Upper lobe of left lung (tissue), 6 donors: ENCODE measurements around the gene LRP1B. TPM values are rescaled to one million over a fixed set of nuclear protein-coding genes. Genes with fewer than 3 reads are reported as not detected.

Experiments
- ATAC-seq, 2 donors: fragments of 200-7000 bp; cut with Tn5 transposase; one replicate each; pipeline ENCODE4 v1.9.1; 2022; ENCODE audit warnings: mild to moderate bottlenecking in 2 of 2, moderate library complexity in 2 of 2; ENCODE audit not compliant: low FRiP score in 2 of 2
- DNase-seq, 2 donors: peaks; one replicate each; pipeline ENCODE4 v3.0.0-alpha.2; 2019 to 2020
- H3K27ac ChIP-seq, 4 donors: fragments of 200-600 bp; sonication (generic); one replicate each; pipeline ENCODE4 v1.5.1; 2016 to 2019
- H3K27me3 ChIP-seq, 4 donors: fragments of 200-600 bp; sonication (generic); one replicate each; pipeline ENCODE4 v1.5.1; 2017 to 2019
- H3K36me3 ChIP-seq, 4 donors: fragments of 200-600 bp; sonication (generic); one replicate each; pipeline ENCODE4 v1.5.1; 2016 to 2019
- H3K4me1 ChIP-seq, 4 donors: fragments of 200-600 bp; sonication (generic); one replicate each; pipeline ENCODE4 v1.5.1; 2018 to 2019
- H3K4me3 ChIP-seq, 4 donors: fragments of 200-600 bp; sonication (generic); one replicate each; pipeline ENCODE4 v1.5.1; 2017 to 2019; ENCODE audit warnings: mild to moderate bottlenecking in 2 of 4, moderate library complexity in 1 of 4
- H3K9me3 ChIP-seq, 4 donors: fragments of 200-600 bp; sonication (generic); one replicate each; pipeline ENCODE4 v1.5.1; 2018 to 2019
- CTCF ChIP-seq, 6 experiments: fragments of 450-650 bp in 4 of 6; fragments of 200-600 bp in 2 of 6; sonication (generic) in 2 of 6; IDR thresholded peaks; one replicate each; pipeline ENCODE4 v1.5.1; 2016 to 2019; ENCODE audit warnings: antibody characterized with exemption in 6 of 6
- EP300 ChIP-seq, 4 donors: sonication (generic); formaldehyde crosslinking; IDR thresholded peaks; one replicate each; pipeline ENCODE4 v1.5.1; 2017; ENCODE audit warnings: antibody characterized with exemption in 4 of 4, control low read depth in 2 of 4
- POLR2A ChIP-seq, 4 donors: fragments of 450-650 bp; IDR thresholded peaks; one replicate each; pipeline ENCODE4 v1.5.1; 2016 to 2017; ENCODE audit warnings: antibody characterized with exemption in 4 of 4, mild to moderate bottlenecking in 2 of 4
- POLR2AphosphoS5 ChIP-seq, 2 donors: sonication (generic); formaldehyde crosslinking; IDR thresholded peaks; one replicate each; pipeline ENCODE4 v1.5.1; 2017; ENCODE audit warnings: antibody characterized with exemption in 2 of 2
- WGBS, 2 donors: methylation state at CpG; one replicate each; pipeline ENCODE4 v1.1.5; 2017 to 2018; 5-methylcytosine and 5-hydroxymethylcytosine counted together
- total RNA-seq, 6 donors: library from RNA; depleted of rRNA in 4 of 6; stranded (reverse); fragments of >200 nt in 4 of 6; gene quantifications; one replicate each; pipeline versions ENCODE4 v1.1.0 to v1.2.1, GENCODE V29; 2016 to 2021
- donor health status: DM: no; HTN: no; CAD: no; lungs with moderate emphysema.
- donor health status: DM: no; HTN: yes; CAD: no; lungs with severe emphysema.

The LRP1B gene
- total RNA-seq, 6 donors from 2014 or later = under 0.01 to 0.46 (median 0.11) TPM

GRCh38 chr2:142082368-142082767 lies 48.4 kb downstream of the LRP1B start:
- Histone ChIP-seq H3K9me3 (no peaks in the 10 kb centered on the region), H3K27me3 (no peaks in the 10 kb centered on the region), H3K4me1 (no peaks in the 10 kb centered on the region), H3K27ac (no peak overlapping the region), H3K36me3 (no peaks in the 10 kb centered on the region), H3K4me3 (no peak overlapping the region)
- 85 to 89% methylated on average over 3 of the region's 3 CpGs for WGBS, 2 donors
- ATAC-seq = no peak
- TF ChIP-seq POLR2AphosphoS5 (IDR thresholded peaks at IDR 0.05) (no peak), POLR2A (IDR thresholded peaks at IDR 0.05) (no peak), EP300 (IDR thresholded peaks at IDR 0.05) (no peak), CTCF (IDR thresholded peaks at IDR 0.05) (no peak)
- no peak for DNase-seq

- Histone ChIP-seq H3K27ac (no peak overlapping the region), H3K9me3 (no peaks in the 10 kb centered on the region), H3K27me3 (no peaks in the 10 kb centered on the region), H3K4me3 (no peak overlapping the region), H3K36me3 (no peaks in the 10 kb centered on the region), H3K4me1 (no peaks in the 10 kb centered on the region)
- TF ChIP-seq CTCF (IDR thresholded peaks at IDR 0.05) (no peak), POLR2AphosphoS5 (IDR thresholded peaks at IDR 0.05) (no peak)
- ATAC-seq (no peak), DNase-seq (no peak)
- WGBS, 2 donors = 46 to 58% methylated on average over 2 of the region's 2 CpGs
Observed at GRCh38 chr2:142076317-142076716, 54.5 kb downstream of the LRP1B start.

- H3K9me3 ChIP-seq = no peaks in the 10 kb centered on the region
- TF ChIP-seq POLR2AphosphoS5 (IDR thresholded peaks at IDR 0.05) (no peak), POLR2A (IDR thresholded peaks at IDR 0.05) (no peak), EP300 (IDR thresholded peaks at IDR 0.05) (no peak), CTCF (IDR thresholded peaks at IDR 0.05) (no peak)
- H3K4me3 ChIP-seq = no peak overlapping the region
- H3K27ac ChIP-seq = no peak overlapping the region
- no peaks in the 10 kb centered on the region for H3K27me3 ChIP-seq
- no peak for DNase-seq
- no peak for ATAC-seq
- WGBS, 2 donors = 78 to 80% methylated on average over 2 of the region's 2 CpGs
- no peaks in the 10 kb centered on the region for H3K36me3 ChIP-seq
- H3K4me1 ChIP-seq = no peaks in the 10 kb centered on the region
Observed at GRCh38 chr2:142075826-142076225, 55.0 kb downstream of the LRP1B start.

- Histone ChIP-seq H3K4me1 (no peaks in the 10 kb centered on the region), H3K4me3 (no peak overlapping the region), H3K36me3 (no peaks in the 10 kb centered on the region), H3K27ac (no peak overlapping the region), H3K27me3 (no peaks in the 10 kb centered on the region), H3K9me3 (no peaks in the 10 kb centered on the region)
- no peak for TF ChIP-seq CTCF (IDR thresholded peaks at IDR 0.05)
- TF ChIP-seq POLR2AphosphoS5 (IDR thresholded peaks at IDR 0.05) = no peak
- no peak for TF ChIP-seq POLR2A (IDR thresholded peaks at IDR 0.05)
- no peak for TF ChIP-seq EP300 (IDR thresholded peaks at IDR 0.05)
- DNase-seq (no peak), ATAC-seq (no peak)
- 80 to 82% methylated on average over 4 of the region's 4 CpGs for WGBS, 2 donors
Observed at GRCh38 chr2:142069251-142069888, 61.4 kb downstream of the LRP1B start.

GRCh38 chr2:142065700-142066099 lies 65.1 kb downstream of the LRP1B start:
- Histone ChIP-seq H3K4me3 (no peak overlapping the region), H3K9me3 (no peaks in the 10 kb centered on the region), H3K27ac (no peak overlapping the region), H3K27me3 (no peaks in the 10 kb centered on the region), H3K4me1 (no peaks in the 10 kb centered on the region), H3K36me3 (no peaks in the 10 kb centered on the region)
- no peak for ATAC-seq
- DNase-seq = no peak
- TF ChIP-seq POLR2A (IDR thresholded peaks at IDR 0.05) = no peak
- no peak for TF ChIP-seq POLR2AphosphoS5 (IDR thresholded peaks at IDR 0.05)
- TF ChIP-seq CTCF (IDR thresholded peaks at IDR 0.05) = no peak
- no peak for TF ChIP-seq EP300 (IDR thresholded peaks at IDR 0.05)
- 73 to 77% methylated on average over 3 of the region's 3 CpGs for WGBS, 2 donors
